Large intestine (tissue), 12 donors: ENCODE results near the gene TYR. TPM values are rescaled to one million over a fixed set of nuclear protein-coding genes. Genes with fewer than 3 reads are reported as not detected.

Experiments used
- DNase-seq, 2 donors: peaks; one replicate each; pipeline versions ENCODE4 v3.0.0 to v3.0.0-alpha.2; 2013
- H3K27ac ChIP-seq: one replicate; pipeline ENCODE4 v1.5.1; 2013; ENCODE audit warnings: low read length
- H3K27me3 ChIP-seq: 2 replicates; pipeline ENCODE4 v1.6.1; 2013; ENCODE audit warnings: low read length; ENCODE audit not compliant: control insufficient read depth, insufficient read depth
- H3K36me3 ChIP-seq: 2 replicates; pipeline ENCODE4 v1.6.1; 2013; ENCODE audit warnings: low read length; ENCODE audit not compliant: control insufficient read depth, insufficient read depth
- H3K4me1 ChIP-seq: one replicate; pipeline ENCODE4 v1.6.1; 2013; ENCODE audit warnings: low read length; ENCODE audit not compliant: control insufficient read depth, insufficient read depth
- H3K4me3 ChIP-seq: one replicate; pipeline ENCODE4 v1.5.1; 2013; ENCODE audit warnings: low read length
- H3K9me3 ChIP-seq: one replicate; pipeline ENCODE4 v1.6.1; 2013; ENCODE audit warnings: mild to moderate bottlenecking, low read depth, low read length, moderate library complexity; ENCODE audit not compliant: control insufficient read depth
- WGBS: methylation state at CpG from one replicate; pipeline ENCODE4 v1.1.5; 2013; ENCODE audit warnings: low lambda C conversion rate; ENCODE audit not compliant: insufficient coverage; 5-methylcytosine and 5-hydroxymethylcytosine counted together
- long read RNA-seq, 11 donors: transcript quantifications; one replicate each; lab custom pipeline, GENCODE V29; 2026
- polyA plus RNA-seq: library from polyadenylated mRNA; unstranded; fragments of 120-200 nt; gene quantifications from one replicate; pipeline ENCODE4 v1.2.1, GENCODE V29; 2013

TYR gene
- polyA plus RNA-seq, result not detected
- long read RNA-seq, donor 1, result 0 reads
- long read RNA-seq, donor 2, result 0 reads
- long read RNA-seq, donor 3, result 0 reads
- long read RNA-seq, donor 4, result 0 reads
- long read RNA-seq, donor 5, result 0 reads
- long read RNA-seq, donor 6, result 0 reads
- long read RNA-seq, donor 7, result 0 reads
- long read RNA-seq, donor 8, result 0 reads
- long read RNA-seq, donor 9, result 0 reads
- long read RNA-seq, donor 10, result 0 reads
- long read RNA-seq, donor 11, result 0 reads

DNA sequence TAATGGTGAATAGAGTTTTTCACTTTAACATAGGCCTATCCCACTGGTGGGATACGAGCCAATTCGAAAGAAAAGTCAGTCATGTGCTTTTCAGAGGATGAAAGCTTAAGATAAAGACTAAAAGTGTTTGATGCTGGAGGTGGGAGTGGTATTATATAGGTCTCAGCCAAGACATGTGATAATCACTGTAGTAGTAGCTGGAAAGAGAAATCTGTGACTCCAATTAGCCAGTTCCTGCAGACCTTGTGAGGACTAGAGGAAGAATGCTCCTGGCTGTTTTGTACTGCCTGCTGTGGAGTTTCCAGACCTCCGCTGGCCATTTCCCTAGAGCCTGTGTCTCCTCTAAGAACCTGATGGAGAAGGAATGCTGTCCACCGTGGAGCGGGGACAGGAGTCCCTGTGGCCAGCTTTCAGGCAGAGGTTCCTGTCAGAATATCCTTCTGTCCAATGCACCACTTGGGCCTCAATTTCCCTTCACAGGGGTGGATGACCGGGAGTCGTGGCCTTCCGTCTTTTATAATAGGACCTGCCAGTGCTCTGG is at the start of gene TYR:
TYR (plus strand) TSS at position 185 of the 541 bp plus-strand sequence; CDS start at position 264, 79 bp downstream.
- 85% methylated on average over 2 of the region's 8 CpGs for WGBS
- no peak within 1 kb of the TSS for H3K27ac ChIP-seq
- no peaks in the 10 kb centered on the region for H3K4me1 ChIP-seq
- H3K4me3 ChIP-seq, result no peak within 1 kb of the TSS
- DNase-seq, result no peak
- no peaks in the 10 kb centered on the region for H3K9me3 ChIP-seq
- H3K36me3 ChIP-seq, result no peaks in the 10 kb centered on the region
- H3K27me3 ChIP-seq, result no peaks in the 10 kb centered on the region

DNA sequence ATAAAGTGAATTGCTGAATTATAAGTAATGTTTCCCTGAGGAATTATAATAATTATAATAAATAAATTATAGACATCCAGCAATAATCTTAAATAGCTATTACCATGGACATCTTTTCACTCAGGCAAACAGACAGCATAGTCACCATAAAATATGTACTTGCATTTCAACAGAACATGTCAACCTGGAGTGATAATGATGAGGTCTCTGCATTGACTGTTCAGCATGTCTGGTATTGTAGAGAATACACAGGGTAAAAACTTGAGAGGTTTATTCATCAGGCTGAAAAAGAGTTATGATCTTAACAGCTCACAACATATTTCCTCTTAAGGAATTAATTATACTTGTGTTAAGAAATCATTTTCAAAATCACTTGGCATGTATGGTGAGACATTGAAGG is 41.1 kb upstream of the TYR start:
- no peaks in the 10 kb centered on the region for H3K27me3 ChIP-seq
- DNase-seq, result no peak
- no peak overlapping the region for H3K27ac ChIP-seq
- no peaks in the 10 kb centered on the region for H3K4me1 ChIP-seq
- H3K9me3 ChIP-seq, result no peaks in the 10 kb centered on the region
- H3K36me3 ChIP-seq, result no peaks in the 10 kb centered on the region
- H3K4me3 ChIP-seq, result no peak overlapping the region

DNA sequence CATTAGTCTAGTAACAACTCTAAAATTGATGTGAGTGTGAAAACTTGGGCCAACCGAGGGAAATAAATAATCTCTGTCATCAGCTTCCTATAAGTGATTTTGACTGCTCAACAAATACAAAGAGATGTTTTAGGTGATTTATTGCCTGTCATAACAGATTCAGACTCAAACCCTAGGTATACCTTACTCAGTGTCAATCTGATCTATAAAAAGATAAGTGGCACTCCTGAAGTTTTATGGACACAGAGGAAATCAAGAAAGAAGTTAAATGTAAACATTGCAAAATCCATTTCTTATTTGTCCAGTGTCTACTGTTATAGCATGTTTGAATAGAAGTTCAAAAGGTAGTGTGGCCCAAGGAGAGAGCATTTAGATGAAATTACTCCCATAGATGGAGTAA is 30.4 kb upstream of the TYR start:
- Histone ChIP-seq H3K27me3 (no peaks in the 10 kb centered on the region), H3K9me3 (no peaks in the 10 kb centered on the region), H3K4me1 (no peaks in the 10 kb centered on the region), H3K36me3 (no peaks in the 10 kb centered on the region), H3K27ac (no peak overlapping the region), H3K4me3 (no peak overlapping the region)
- no peak for DNase-seq
- WGBS, result 29% methylated on average over 1 of the region's 1 CpG

DNA sequence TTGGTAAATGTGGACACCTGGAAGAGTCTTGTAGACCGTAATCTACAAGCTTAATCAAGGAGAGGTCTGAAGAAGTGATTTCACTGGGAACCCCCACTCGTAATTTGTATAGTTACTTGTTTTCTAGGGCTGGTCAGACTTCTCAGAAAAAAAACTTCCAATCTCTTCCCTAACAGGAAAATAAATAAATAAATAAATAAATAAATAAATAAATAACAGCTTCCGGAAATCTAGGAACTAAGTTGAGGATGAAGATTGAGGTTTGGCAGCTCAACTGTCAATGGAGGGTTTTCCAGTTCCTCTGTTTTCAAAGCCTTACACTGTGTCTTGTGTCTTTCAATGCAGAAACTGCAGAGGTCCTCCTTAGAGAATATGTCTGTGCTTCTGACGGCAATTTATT is 17.7 kb upstream of the TYR start:
- Histone ChIP-seq H3K27ac (no peak overlapping the region), H3K36me3 (no peaks in the 10 kb centered on the region), H3K4me3 (no peak overlapping the region), H3K27me3 (no peaks in the 10 kb centered on the region), H3K9me3 (no peaks in the 10 kb centered on the region), H3K4me1 (no peaks in the 10 kb centered on the region)
- no CpG with 5 or more reads among the region's 4 CpGs for WGBS
- DNase-seq, result no peak

DNA sequence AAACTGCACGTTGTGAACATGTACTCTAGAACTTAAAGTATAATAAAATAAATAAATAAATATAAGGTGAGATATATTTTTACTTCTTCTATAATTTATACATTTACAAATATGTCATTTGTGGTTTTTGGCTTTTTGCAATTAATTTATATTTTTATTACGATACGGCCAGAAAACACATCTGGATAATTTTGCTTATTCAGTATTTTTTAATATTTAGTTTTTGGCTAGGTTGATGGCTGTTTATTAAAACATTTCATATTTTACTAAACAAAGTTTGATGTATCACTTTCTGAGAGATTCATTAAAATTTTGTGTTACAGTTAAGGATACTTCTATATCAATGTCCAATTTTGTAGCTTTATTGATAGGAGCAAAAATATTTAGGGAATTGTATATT is 15.7 kb upstream of the TYR start:
- WGBS, result 94% methylated on average over 2 of the region's 3 CpGs
- no peak for DNase-seq
- no peaks in the 10 kb centered on the region for H3K9me3 ChIP-seq
- H3K36me3 ChIP-seq, result no peaks in the 10 kb centered on the region
- H3K4me1 ChIP-seq, result no peaks in the 10 kb centered on the region
- no peak overlapping the region for H3K4me3 ChIP-seq
- no peaks in the 10 kb centered on the region for H3K27me3 ChIP-seq
- H3K27ac ChIP-seq, result no peak overlapping the region

DNA sequence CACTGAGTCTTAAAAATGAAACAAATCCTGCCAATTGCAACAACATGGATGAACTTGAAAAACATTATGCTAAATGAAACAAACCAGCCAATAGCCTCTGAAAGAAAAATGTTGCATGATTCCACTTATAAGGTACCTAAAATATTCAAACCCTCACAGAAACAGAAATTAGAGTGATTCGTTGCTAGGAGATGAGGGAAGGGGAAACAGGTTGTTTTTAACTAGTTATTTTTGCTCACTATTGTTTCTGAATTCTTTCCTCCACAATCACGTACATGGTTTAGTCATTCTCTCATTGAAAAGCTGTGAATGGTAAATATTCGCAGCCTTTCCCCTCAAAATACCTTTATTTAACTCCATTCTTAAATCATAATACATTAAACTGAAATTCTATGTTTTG is 14.0 kb upstream of the TYR start:
- no peak overlapping the region for H3K4me3 ChIP-seq
- no peaks in the 10 kb centered on the region for H3K36me3 ChIP-seq
- DNase-seq, result no peak
- H3K9me3 ChIP-seq, result no peaks in the 10 kb centered on the region
- no peak overlapping the region for H3K27ac ChIP-seq
- WGBS, result 95% methylated on average over 3 of the region's 3 CpGs
- no peaks in the 10 kb centered on the region for H3K27me3 ChIP-seq
- H3K4me1 ChIP-seq, result no peaks in the 10 kb centered on the region

DNA sequence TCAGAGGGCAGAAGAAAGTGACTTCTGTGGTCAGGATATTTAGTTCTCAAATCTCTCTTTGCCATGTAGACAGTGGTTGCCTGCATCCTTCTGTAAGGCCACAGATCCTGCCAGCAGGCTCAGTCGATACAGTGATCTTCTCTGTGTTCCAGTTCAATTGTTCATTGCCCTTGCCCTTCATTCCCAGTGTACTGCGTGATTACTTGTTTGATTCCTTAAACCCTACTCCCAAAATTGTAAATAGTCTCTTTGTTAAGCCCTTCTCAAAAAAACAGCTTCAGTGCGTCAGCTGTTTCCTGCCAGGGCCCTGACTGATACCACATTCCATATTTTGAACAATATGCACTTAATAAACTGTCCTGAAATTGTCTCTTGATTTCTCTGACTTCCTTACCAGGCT is 9.3 kb upstream of the TYR start:
- no peak for DNase-seq
- no peak overlapping the region for H3K4me3 ChIP-seq
- H3K27me3 ChIP-seq, result no peaks in the 10 kb centered on the region
- 60% methylated on average over 1 of the region's 3 CpGs for WGBS
- no peaks in the 10 kb centered on the region for H3K9me3 ChIP-seq
- H3K36me3 ChIP-seq, result no peaks in the 10 kb centered on the region
- H3K4me1 ChIP-seq, result no peaks in the 10 kb centered on the region
- no peak overlapping the region for H3K27ac ChIP-seq

DNA sequence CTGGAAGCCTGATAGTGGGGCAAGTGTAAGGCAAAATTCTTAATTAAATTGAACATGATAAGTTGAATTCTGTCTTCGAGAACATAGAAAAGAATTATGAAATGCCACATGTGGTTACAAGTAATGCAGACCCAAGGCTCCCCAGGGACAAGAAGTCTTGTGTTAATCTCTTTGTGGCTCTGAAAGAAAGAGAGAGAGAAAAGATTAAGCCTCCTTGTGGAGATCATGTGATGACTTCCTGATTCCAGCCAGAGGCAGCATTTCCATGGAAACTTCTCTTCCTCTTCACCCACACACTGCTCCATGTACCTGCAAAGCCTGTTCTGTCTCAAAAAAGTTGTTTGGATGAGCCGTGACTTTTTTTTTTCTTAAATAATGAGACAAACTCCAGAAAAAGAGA is 1.9 kb upstream of the TYR start:
- H3K9me3 ChIP-seq, result no peaks in the 10 kb centered on the region
- no peak overlapping the region for H3K4me3 ChIP-seq
- no peaks in the 10 kb centered on the region for H3K4me1 ChIP-seq
- H3K36me3 ChIP-seq, result no peaks in the 10 kb centered on the region
- no peaks in the 10 kb centered on the region for H3K27me3 ChIP-seq
- WGBS, result 20% methylated on average over 1 of the region's 2 CpGs
- DNase-seq, result no peak
- no peak overlapping the region for H3K27ac ChIP-seq

DNA sequence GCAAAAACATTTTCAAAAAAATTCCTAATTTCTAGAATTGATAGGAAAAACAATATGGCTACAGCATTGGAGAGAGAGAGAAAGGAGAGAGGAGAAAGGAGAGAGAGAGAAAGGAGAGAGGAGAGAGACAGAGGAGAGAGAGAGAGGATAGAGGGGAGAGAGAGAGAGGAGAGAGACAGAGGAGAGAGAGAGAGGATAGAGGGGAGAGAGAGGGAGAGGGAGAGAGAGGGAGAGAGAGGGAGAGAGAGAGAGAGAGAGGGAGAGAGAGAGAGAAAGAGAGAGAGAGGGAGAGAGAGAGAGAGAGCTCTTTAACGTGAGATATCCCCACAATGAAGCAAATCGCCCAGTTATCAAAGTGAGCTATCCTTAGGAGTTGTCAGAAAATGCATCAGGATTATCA is 737 bp upstream of the TYR start:
- Histone ChIP-seq H3K4me3 (no peak overlapping the region), H3K27ac (no peak overlapping the region), H3K36me3 (no peaks in the 10 kb centered on the region), H3K9me3 (no peaks in the 10 kb centered on the region), H3K27me3 (no peaks in the 10 kb centered on the region), H3K4me1 (no peaks in the 10 kb centered on the region)
- WGBS, result no CpG with 5 or more reads among the region's 2 CpGs
- DNase-seq, result no peak

DNA sequence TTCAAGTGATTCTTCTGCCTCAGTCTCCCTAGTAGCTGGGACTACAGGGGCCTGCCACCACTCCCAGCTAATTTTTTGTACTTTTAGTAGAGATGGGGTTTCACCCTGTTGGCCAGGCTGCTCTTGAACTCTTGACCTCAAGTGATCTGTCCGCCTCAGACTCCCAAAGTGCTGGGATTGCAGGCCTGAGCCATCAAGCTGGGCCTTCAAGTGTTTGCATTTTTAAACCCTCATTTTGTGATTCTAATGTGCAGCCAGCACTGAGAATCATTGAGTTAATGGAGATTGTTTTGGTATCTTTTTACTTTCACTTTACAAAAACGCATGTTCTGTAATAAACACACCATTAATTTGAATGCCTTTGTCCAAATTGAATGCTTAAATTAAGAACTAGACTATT is 3.4 kb downstream of the TYR start:
- no peak overlapping the region for H3K27ac ChIP-seq
- H3K9me3 ChIP-seq, result no peaks in the 10 kb centered on the region
- no peaks in the 10 kb centered on the region for H3K36me3 ChIP-seq
- no peak for DNase-seq
- H3K4me3 ChIP-seq, result no peak overlapping the region
- H3K27me3 ChIP-seq, result no peaks in the 10 kb centered on the region
- H3K4me1 ChIP-seq, result no peaks in the 10 kb centered on the region
- 92% methylated on average over 2 of the region's 2 CpGs for WGBS

DNA sequence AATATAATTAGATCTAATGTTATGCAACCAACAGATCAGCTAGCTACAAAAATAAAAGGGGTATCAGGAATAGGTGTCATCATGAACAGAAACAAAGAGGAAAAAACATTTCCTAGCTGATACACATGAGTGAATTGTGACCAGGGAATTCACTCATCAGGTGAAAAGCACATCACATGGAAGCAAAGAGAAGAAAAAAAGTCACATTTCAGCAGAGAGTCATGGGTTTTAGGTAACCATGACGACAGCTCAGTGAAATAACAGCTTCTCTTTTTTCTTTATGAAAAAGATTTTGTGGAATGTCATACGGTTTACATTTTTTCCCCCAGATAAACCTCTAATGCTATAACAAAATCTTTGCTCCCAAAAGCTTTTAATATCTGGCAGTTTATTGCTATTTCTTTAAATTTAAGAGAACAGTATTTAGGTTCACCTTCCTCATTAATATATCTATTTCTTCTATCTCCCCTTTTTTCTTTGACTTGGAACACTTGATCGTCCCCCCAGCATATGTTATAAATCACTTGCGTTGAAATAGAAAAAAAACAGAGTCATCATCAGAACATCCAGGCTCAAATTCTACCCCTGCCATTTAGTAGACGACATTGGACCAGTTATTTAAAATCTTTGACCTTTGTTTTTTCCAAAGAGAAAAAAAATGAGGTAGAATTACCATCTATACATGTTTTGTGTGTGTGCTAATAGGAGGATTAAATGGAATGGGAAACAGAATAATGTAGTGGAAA is 5.3 kb downstream of the TYR start:
- Histone ChIP-seq H3K27ac (no peak overlapping the region), H3K4me3 (no peak overlapping the region), H3K36me3 (no peaks in the 10 kb centered on the region), H3K9me3 (no peaks in the 10 kb centered on the region), H3K4me1 (no peaks in the 10 kb centered on the region), H3K27me3 (no peaks in the 10 kb centered on the region)
- DNase-seq, result no peak
- 72% methylated on average over 3 of the region's 5 CpGs for WGBS
